Mucosa of rectum (tissue), 2 donors: ENCODE results near the gene MRPL11.
A peak's percentile ranks its signal among the peaks of the same experiment; 100 is the strongest.

Experiments used
- H3K27ac ChIP-seq, 2 donors: one replicate each; pipeline ENCODE4 v1.7.0; 2013; ENCODE audit warnings: inconsistent platforms in 2 of 2, low read depth in 2 of 2, low read length in 2 of 2
- H3K27me3 ChIP-seq, 2 donors: one replicate each; pipeline ENCODE4 v1.7.0; 2013; ENCODE audit warnings: low read length in 2 of 2; ENCODE audit not compliant: control insufficient read depth in 2 of 2, insufficient read depth in 2 of 2
- H3K36me3 ChIP-seq, 2 donors: one replicate each; pipeline ENCODE4 v1.7.0; 2013; ENCODE audit warnings: low read length in 2 of 2; ENCODE audit not compliant: control insufficient read depth in 2 of 2, insufficient read depth in 2 of 2
- H3K4me1 ChIP-seq, 2 donors: one replicate each; pipeline ENCODE4 v1.7.0; 2013; ENCODE audit warnings: low read length in 2 of 2, mild to moderate bottlenecking in 1 of 2; ENCODE audit not compliant: control insufficient read depth in 2 of 2, insufficient read depth in 2 of 2
- H3K4me3 ChIP-seq, 2 donors: one replicate each; pipeline ENCODE4 v1.7.0; 2013; ENCODE audit warnings: low read length in 2 of 2
- H3K9ac ChIP-seq, 2 donors: one replicate each; pipeline ENCODE4 v1.7.0; 2013; ENCODE audit warnings: low read length in 2 of 2, low read depth in 1 of 2, mild to moderate bottlenecking in 1 of 2
- H3K9me3 ChIP-seq, 2 donors: one replicate each; pipeline ENCODE4 v1.7.0; 2013; ENCODE audit warnings: low read length in 2 of 2; ENCODE audit not compliant: control insufficient read depth in 2 of 2
- donor health status: healthy.
- donor health status: Normal muscosa, but diverticular disease.

Gene MRPL11

DNA sequence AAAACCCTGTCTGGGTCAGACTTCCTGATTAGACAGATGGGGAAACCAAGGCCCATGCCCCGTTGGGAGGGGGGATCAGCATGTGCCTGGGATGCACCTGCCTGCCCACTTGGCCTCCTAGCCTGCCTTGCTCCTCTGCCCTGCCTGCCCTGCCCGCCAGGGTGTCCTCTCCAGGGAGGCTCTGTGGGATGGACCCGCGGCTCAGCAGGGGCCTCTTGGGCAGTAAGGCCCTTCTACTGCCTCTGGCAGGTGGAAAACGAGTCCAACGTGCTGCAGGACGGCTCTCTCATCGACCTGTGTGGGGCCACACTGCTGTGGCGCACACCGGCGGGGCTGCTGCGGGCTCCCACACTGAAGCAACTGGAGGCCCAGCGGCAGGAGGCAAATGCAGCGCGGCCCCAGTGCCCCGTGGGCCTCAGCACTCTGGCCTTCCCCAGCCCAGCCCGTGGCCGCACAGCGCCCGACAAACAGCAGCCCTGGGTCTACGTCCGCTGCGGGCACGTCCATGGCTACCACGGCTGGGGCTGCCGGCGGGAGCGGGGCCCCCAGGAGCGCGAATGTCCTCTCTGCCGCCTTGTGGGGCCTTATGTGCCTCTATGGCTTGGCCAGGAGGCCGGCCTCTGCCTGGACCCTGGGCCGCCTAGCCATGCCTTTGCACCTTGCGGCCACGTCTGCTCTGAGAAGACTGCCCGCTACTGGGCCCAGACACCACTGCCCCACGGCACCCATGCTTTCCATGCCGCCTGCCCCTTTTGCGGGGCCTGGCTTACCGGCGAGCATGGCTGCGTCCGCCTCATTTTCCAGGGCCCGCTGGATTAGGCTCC lies 36.9 kb upstream of the MRPL11 start:
- Histone ChIP-seq H3K27me3 (no peaks in the 10 kb centered on the region), H3K27ac (no peak overlapping the region)

DNA sequence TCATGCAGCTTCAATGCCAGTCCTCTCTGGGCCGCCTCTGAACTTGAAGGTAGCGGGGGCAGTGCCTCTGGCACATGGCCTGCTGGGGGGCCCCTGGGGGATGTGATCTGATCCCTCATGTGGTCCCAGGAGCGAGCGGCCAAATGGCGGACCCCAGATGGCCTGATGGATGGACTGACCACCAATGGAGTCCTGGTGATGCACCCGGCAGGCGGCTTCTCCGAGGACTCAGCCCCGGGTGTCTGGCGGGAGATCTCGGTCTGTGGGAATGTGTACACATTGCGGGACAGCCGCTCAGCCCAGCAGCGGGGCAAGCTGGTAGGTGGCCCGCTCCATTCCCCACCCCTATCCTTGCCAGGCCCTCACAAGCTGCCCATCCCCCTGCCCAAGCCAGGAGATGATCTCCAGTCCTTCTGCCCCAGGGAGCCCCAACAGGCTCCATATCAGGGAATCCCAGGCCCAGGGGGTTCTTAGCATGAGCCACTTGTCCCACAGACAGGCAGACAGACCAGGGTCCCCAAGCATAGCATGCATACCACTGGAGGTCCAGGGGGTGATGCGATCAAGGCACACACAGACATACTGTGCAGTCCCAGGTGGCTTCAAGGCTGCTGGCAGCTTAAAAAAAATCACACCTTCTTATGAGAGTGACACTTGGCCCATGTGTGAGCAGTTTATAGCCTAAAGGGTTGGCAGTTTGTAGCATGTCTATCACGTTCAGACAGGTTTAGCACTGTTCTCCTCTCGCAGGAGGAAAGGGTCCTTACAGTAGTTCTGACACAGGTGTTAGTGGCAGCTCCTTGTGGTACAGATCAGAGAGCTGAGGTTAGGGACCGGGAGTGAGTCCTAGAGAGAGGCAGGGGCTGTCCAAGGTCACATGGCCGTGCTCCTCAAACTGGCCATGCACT lies 35.2 kb upstream of the MRPL11 start:
- H3K4me1 ChIP-seq, result no peaks in the 10 kb centered on the region
- no peaks in the 10 kb centered on the region for H3K27me3 ChIP-seq
- H3K4me3 ChIP-seq, result no peak overlapping the region
- H3K9me3 ChIP-seq, result no peaks in the 10 kb centered on the region
- H3K9ac ChIP-seq, result no peak overlapping the region
- H3K27ac ChIP-seq, result no peak overlapping the region
- peaks cover 4 to 7% of the 10 kb centered on the region in 2 donors for H3K36me3 ChIP-seq

More for the DNA sequence above, 36.9 kb upstream of the MRPL11 start:
- H3K4me3 ChIP-seq, result no peak overlapping the region
- H3K9me3 ChIP-seq, result no peaks in the 10 kb centered on the region
- no peak overlapping the region for H3K9ac ChIP-seq
- H3K4me1 ChIP-seq, result peaks cover 6% of the 10 kb centered on the region in 2 donors
- peaks cover 4 to 7% of the 10 kb centered on the region in 2 donors for H3K36me3 ChIP-seq

DNA sequence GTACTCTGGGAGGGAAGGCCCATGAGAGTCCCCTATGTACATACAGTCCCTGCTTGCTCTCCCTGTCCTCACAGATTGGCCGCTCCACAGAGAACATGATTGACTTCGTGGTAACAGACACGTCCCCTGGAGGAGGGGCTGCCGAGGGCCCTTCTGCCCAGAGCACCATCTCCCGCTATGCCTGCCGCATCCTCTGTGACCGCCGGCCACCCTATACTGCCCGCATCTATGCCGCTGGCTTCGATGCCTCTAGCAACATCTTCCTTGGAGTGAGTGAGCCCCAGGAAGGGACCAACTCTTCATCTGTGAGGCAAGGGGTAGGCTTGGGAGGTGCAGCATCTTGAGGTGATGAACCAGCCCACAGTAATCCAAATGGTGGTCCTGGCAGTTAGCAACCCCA lies 34.5 kb upstream of the MRPL11 start:
- Histone ChIP-seq H3K9ac (no peak overlapping the region), H3K36me3 (peaks cover 4 to 7% of the 10 kb centered on the region in 2 donors), H3K27me3 (no peaks in the 10 kb centered on the region), H3K4me1 (peaks cover under 1 to 3% of the 10 kb centered on the region in 2 donors), H3K4me3 (no peak overlapping the region), H3K27ac (no peak overlapping the region), H3K9me3 (no peaks in the 10 kb centered on the region)

DNA sequence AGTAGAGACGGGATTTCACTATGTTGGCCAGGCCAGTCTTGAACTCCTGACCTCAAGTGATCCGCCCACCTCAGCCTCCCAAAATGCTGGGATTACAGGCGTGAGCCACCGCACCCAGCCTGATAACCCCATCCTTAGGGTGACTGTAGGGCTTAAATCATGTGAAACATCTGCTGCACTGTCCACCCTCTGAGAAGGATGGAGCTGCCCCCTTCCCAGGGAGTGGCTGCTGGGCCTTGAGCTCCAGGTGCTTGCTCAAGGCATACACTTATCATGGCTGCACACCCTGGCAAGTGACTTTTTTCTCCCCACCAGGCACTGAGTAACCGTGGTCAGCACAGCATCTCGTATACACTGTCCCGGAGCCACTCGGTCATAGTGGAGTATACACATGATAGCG lies 33.4 kb upstream of the MRPL11 start:
- Histone ChIP-seq H3K4me1 (peaks cover 10 to 13% of the 10 kb centered on the region in 2 donors), H3K9ac (no peak overlapping the region), H3K9me3 (no peaks in the 10 kb centered on the region), H3K27ac (no peak overlapping the region), H3K36me3 (peaks cover 4 to 7% of the 10 kb centered on the region in 2 donors), H3K4me3 (no peak overlapping the region), H3K27me3 (no peaks in the 10 kb centered on the region)

DNA sequence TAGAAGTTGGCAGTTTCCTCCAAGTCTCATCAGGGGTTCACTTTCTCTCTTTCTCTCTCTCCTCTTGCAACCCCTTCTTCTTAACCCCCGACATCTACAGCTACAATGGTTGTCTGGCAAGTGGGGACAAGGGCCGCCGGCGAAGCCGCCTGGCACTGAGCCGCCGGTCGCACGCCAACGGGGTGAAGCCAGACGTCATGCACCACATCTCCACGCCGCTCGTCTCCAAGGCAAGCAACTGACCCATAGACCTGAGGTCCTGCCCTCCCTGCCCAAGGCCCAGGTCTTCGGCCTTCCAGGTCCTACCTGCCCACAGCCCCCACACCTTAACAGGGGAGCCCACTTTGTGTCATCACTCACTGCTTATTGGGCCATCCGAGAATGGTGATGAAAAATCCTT lies 32.5 kb upstream of the MRPL11 start:
- no peaks in the 10 kb centered on the region for H3K27me3 ChIP-seq
- H3K9ac ChIP-seq, result no peak overlapping the region
- H3K4me3 ChIP-seq, result no peak overlapping the region
- peaks cover 10 to 13% of the 10 kb centered on the region in 2 donors for H3K4me1 ChIP-seq
- H3K9me3 ChIP-seq, result no peaks in the 10 kb centered on the region
- no peak overlapping the region for H3K27ac ChIP-seq
- peaks cover 4 to 7% of the 10 kb centered on the region in 2 donors for H3K36me3 ChIP-seq

DNA sequence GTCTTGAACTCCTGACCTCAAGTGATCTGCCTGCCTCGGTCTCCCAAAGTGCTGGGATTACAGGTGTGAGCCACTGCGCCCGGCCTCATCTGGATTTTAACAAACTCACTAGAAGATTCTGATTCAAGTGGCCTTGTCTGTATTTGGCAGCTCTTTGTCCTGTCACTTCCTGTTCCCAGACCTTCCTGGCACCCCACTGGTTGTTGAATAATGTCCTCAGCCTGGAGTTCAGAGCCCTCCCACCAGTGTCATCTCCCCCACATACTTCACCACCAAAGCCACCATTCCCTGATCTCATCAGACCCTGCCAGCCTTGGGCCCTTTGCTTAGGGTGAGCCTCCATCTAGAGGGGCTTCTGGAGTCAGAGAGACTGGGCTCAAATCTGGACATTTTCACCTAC lies 31.4 kb upstream of the MRPL11 start:
- Histone ChIP-seq H3K9ac (no peak overlapping the region), H3K27me3 (no peaks in the 10 kb centered on the region), H3K27ac (no peak overlapping the region), H3K36me3 (peaks cover 4 to 7% of the 10 kb centered on the region in 2 donors), H3K4me3 (no peak overlapping the region), H3K4me1 (peaks cover 10 to 13% of the 10 kb centered on the region in 2 donors), H3K9me3 (no peaks in the 10 kb centered on the region)

DNA sequence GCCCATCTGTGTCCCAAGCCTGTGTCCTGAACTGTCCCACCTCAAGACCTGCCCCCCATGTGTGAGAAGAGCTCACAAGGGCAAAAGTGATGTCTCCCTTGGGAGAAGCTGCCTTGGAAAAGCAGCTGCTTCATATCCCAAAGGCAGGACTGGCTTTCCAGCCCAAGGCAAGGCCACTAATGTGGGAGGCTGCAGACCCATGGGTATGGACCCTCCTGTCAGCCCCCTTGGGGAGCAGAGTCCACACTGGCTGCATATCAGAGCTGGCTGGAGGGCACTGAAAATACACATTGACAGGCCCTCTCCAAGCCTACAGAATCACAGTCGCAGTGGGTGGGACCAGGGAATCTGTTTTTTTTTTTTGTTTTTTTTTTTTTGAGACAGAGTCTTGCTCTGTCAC lies 30.8 kb upstream of the MRPL11 start:
- no peak overlapping the region for H3K9ac ChIP-seq
- H3K27me3 ChIP-seq, result no peaks in the 10 kb centered on the region
- no peak overlapping the region for H3K4me3 ChIP-seq
- H3K4me1 ChIP-seq, result peaks cover 10 to 13% of the 10 kb centered on the region in 2 donors
- H3K36me3 ChIP-seq, result peaks cover 4 to 7% of the 10 kb centered on the region in 2 donors
- H3K9me3 ChIP-seq, result no peaks in the 10 kb centered on the region
- no peak overlapping the region for H3K27ac ChIP-seq

DNA sequence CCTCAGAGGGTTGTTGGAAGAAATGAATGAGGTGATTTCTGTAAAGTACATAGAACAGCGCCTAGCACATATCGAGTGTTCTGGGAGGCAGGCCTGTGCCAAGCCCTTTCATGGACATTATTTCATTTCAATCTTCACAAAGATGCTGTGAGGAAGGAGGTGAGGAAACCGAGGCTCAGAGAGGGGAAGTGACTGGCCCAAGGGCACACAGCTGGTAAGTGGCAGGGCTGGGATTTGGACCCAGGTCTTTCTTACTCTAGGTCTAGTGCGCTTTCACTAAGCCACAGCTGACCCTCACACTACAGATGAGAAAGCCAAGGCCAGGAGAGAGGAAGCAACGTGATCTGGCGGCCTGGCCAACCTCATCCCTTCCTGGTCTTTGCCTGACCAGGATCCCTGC lies 30.0 kb upstream of the MRPL11 start:
- H3K4me1 ChIP-seq, result peaks cover 10 to 13% of the 10 kb centered on the region in 2 donors
- peaks cover 0 to 7% of the 10 kb centered on the region in 2 donors for H3K36me3 ChIP-seq
- H3K27ac ChIP-seq, result no peak overlapping the region
- H3K27me3 ChIP-seq, result no peaks in the 10 kb centered on the region
- no peak overlapping the region for H3K4me3 ChIP-seq
- H3K9ac ChIP-seq, result no peak overlapping the region
- no peaks in the 10 kb centered on the region for H3K9me3 ChIP-seq

DNA sequence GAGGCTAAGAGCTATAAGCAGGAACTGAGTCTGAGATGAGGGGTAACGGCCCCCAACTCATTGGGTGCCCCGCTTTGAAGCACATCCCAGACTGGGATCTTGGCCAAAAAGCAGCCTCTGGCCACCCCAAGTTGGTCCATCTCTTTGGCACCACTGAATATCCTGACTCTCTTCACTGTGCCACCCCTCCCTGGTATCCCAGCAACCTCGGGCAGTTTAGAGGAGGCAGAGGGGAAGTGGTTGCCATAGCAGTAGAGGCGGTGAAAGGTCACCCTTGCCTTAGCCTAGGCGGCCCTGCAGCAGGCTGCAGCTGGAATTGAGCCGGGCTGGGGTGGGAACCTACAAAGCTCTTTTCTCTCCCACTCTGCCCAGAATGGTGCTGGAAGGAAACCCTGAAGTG lies 29.1 kb upstream of the MRPL11 start:
- Histone ChIP-seq H3K4me3 (peak overlapping the region; percentile 62 to 66), H3K9ac (peak overlapping the region; percentile 57 to 70), H3K36me3 (peaks cover 0 to 7% of the 10 kb centered on the region in 2 donors), H3K27me3 (no peaks in the 10 kb centered on the region), H3K27ac (no peak overlapping the region), H3K4me1 (peaks cover 10 to 13% of the 10 kb centered on the region in 2 donors), H3K9me3 (no peaks in the 10 kb centered on the region)
